ENCODE data around the gene KLHL22.

DNA sequence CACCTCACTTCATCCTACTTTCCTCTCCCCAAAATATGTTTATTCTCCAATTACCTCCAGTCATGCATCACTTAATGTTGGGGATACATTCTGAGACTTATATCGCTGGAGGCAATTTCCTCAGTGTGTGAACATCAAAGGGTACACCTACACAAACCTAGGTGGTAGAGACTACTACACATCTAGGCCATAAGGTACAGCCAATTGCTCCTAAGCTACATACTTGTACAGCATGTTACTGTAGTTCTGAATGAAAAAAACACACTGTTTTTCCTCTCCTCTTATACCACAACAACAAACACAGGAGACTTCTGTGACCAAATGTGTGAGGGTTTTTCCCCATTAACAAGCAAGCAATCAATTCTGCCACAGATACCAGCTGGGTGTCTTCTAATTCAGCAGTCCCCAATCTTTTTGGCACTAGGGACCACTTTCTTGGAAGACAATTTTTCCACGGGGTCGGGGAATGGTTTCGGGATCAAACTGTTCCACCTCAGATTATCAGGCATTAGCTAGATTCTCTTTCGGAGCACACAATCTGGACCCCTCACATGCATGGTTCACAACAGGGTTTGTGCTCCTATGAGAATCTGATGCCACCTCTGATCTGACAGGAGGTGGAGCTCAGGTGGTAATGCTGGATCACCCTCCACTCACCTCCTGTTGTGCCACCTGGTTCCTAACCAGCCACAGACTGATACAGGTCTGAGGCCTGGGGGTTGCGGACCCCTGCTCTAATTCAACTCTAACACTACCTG lies 5.2 kb downstream of the KLHL22 start:
- TF ChIP-seq, protein P1, sequence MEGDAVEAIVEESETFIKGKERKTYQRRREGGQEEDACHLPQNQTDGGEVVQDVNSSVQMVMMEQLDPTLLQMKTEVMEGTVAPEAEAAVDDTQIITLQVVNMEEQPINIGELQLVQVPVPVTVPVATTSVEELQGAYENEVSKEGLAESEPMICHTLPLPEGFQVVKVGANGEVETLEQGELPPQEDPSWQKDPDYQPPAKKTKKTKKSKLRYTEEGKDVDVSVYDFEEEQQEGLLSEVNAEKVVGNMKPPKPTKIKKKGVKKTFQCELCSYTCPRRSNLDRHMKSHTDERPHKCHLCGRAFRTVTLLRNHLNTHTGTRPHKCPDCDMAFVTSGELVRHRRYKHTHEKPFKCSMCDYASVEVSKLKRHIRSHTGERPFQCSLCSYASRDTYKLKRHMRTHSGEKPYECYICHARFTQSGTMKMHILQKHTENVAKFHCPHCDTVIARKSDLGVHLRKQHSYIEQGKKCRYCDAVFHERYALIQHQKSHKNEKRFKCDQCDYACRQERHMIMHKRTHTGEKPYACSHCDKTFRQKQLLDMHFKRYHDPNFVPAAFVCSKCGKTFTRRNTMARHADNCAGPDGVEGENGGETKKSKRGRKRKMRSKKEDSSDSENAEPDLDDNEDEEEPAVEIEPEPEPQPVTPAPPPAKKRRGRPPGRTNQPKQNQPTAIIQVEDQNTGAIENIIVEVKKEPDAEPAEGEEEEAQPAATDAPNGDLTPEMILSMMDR (conservative IDR thresholded peaks at IDR 0.05; ENCODE audit: low read depth, low read length): no peak
- TF ChIP-seq EZH2phosphoT487 (IDR thresholded peaks at IDR 0.05; ENCODE audit: borderline replicate concordance, low read length): no peak

Data from PC-3 (cell line).